ENCODE data around the gene MRI1. TPM values are rescaled to one million over a fixed set of nuclear protein-coding genes. Genes with fewer than 3 reads are reported as not detected.

The MRI1 gene
- total RNA-seq, 1 donor from 2014 or later: 32.6 TPM

DNA sequence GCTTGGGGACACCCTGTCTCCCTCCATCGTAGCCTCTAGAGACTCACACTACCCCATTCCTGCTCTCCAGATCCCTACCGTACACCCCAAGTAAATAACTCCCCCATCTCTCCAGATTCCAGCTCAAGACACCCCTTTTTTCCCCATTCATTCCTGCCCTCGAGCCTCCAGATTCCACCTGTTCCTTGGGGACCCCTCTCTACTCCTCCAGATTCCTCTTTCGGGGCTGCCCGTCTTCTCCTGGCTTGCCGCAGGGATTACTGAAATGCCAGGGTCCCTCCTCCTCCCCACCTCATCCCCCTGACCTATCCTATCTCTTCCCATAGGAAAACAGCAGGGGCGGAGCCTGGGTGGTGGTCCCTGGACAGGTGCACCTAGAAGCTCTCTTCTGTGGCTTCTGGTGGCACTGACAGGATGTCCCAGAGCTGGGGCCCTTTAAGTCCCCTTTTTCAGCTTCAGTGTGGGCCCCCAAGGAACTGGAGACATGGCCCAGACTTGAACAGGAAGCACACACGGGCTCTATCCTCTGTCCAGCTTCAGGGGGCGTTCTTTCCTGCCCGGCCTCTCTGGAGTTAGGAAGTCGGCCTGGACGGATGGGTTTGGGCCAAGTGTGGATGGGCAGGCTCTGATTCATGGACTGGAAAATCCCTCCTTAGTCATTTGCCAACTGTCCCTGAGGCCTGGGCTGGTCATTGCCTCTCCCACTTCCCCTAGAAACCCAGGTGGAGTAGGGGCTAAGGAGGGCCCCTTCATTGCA is 32.2 kb downstream of the MRI1 start:
- no peaks in the 10 kb centered on the region for H3K27me3 ChIP-seq
- DNase-seq: peak; percentile 75
- H3K4me3 ChIP-seq: peak overlapping the region; percentile 79
- TF ChIP-seq, protein P1, sequence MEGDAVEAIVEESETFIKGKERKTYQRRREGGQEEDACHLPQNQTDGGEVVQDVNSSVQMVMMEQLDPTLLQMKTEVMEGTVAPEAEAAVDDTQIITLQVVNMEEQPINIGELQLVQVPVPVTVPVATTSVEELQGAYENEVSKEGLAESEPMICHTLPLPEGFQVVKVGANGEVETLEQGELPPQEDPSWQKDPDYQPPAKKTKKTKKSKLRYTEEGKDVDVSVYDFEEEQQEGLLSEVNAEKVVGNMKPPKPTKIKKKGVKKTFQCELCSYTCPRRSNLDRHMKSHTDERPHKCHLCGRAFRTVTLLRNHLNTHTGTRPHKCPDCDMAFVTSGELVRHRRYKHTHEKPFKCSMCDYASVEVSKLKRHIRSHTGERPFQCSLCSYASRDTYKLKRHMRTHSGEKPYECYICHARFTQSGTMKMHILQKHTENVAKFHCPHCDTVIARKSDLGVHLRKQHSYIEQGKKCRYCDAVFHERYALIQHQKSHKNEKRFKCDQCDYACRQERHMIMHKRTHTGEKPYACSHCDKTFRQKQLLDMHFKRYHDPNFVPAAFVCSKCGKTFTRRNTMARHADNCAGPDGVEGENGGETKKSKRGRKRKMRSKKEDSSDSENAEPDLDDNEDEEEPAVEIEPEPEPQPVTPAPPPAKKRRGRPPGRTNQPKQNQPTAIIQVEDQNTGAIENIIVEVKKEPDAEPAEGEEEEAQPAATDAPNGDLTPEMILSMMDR (IDR thresholded peaks at IDR 0.05): peak; percentile 34
- peak; percentile 27 for ATAC-seq
- peaks cover 23% of the 10 kb centered on the region for H3K4me1 ChIP-seq
- H3K9me3 ChIP-seq: no peaks in the 10 kb centered on the region
- intact Hi-C loops (cut with DNase I): loop anchor here (5.0 kb wide), 1 partner anchor 36 kb away; no protein-coding TSS in a partner anchor
- H3K36me3 ChIP-seq: no peaks in the 10 kb centered on the region
- peak overlapping the region; percentile 88 for H3K27ac ChIP-seq

DNA sequence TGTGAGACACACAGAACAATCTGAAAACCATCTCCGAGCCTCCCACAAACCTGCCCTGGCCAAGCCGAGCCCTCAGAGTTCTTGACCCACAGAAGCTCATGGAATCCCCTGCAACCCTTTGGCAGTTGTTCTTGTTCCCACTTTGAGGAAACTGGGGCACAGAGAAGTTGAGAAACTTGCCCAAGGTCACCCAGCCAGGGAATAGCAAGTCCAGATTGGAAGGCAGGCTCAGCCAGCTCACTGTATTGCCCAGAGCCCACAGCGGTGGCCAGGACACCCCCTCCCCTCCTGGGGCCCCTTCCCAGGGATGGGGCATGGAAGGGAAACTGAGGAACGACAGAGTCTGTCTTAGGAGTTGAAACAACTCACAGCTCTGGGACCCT is 32.7 kb downstream of the MRI1 start:
- TF ChIP-seq, protein P1 (IDR thresholded peaks at IDR 0.05): no peak
- Histone ChIP-seq H3K4me1 (peaks cover 23% of the 10 kb centered on the region), H3K36me3 (no peaks in the 10 kb centered on the region), H3K9me3 (no peaks in the 10 kb centered on the region), H3K4me3 (peak overlapping the region; percentile 79), H3K27ac (peak overlapping the region; percentile 88), H3K27me3 (no peaks in the 10 kb centered on the region)
- DNase-seq (no peak), ATAC-seq (no peak)
- intact Hi-C loops (cut with DNase I): loop anchor here (5.0 kb wide), 1 partner anchor 35 kb away; no protein-coding TSS in a partner anchor

DNA sequence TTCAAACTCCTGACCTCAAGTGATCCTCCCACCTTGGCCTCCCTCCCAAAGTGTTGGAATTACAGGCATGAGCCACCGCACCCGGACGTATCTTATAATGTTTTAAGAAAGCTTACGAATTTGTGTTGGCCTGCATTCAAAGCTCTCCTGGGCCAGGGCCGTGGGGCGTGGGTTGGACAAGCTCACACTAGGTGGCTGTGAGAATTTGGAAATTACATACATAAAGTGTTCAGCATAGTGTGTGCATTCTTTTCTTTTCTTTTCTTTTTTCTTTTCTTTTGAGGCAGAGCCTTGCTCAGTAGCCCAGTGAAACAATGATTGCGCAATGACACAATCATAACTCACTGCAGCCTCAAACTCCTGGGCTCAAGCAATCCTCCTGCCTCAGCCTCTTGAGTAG is 33.5 kb downstream of the MRI1 start:
- H3K9me3 ChIP-seq: no peaks in the 10 kb centered on the region
- ATAC-seq (no peak), DNase-seq (no peak)
- intact Hi-C loops (cut with DNase I): loop anchor here (5.0 kb wide), 1 partner anchor 34 kb away; no protein-coding TSS in a partner anchor
- no peaks in the 10 kb centered on the region for H3K36me3 ChIP-seq
- peak overlapping the region; percentile 88 for H3K27ac ChIP-seq
- TF ChIP-seq, protein P1 (IDR thresholded peaks at IDR 0.05): no peak
- peaks cover 23% of the 10 kb centered on the region for H3K4me1 ChIP-seq
- no peaks in the 10 kb centered on the region for H3K27me3 ChIP-seq
- H3K4me3 ChIP-seq: no peak overlapping the region

DNA sequence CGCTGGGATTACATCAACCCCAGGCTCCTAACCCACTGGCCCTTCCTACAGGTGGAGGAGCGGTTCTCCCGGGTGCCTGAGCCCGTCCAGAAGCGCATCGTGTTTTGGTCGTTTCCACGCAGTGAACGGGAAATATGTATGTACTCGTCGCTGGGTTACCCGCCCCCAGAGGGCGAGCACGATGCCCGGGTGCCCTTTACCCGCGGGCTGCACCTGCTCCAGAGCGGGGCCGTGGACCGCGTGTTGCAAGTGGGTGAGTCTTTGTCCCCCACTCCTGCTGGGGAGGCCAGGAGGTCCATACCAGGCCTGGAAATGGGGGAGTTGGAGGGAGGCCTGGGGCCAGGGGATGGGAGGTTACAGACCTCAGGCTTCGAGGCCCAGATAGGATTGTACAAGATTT is 35.3 kb downstream of the MRI1 start:
- H3K27me3 ChIP-seq: no peaks in the 10 kb centered on the region
- ATAC-seq: no peak
- TF ChIP-seq, protein P1 (IDR thresholded peaks at IDR 0.05): no peak
- intact Hi-C loops (cut with DNase I): loop anchor here (5.0 kb wide), 1 partner anchor 33 kb away; no protein-coding TSS in a partner anchor
- peaks cover 23% of the 10 kb centered on the region for H3K4me1 ChIP-seq
- H3K9me3 ChIP-seq: no peaks in the 10 kb centered on the region
- H3K36me3 ChIP-seq: no peaks in the 10 kb centered on the region
- no peak overlapping the region for H3K27ac ChIP-seq
- DNase-seq: no peak
- no peak overlapping the region for H3K4me3 ChIP-seq

DNA sequence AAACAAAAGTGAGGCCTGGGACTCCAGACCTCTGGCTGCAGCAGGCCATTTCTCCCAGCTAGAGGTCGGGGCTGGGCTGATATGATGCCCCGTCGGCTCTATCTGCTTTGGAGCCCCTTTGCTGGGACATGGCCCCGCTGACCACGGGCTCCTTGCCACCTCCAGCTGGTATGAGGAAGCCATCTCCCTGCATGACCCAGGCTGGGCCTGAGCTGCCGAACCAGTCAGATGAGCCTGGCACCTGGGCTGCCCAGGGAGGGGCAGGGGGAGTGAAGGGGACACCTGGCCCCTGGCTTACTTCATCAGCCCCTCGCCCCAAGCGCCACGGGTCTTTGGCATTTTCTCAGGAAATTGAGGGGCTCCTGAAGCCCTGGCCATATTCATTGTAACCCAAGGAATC is 38.7 kb downstream of the MRI1 start:
- Histone ChIP-seq H3K4me1 (peaks cover 3% of the 10 kb centered on the region), H3K4me3 (no peak overlapping the region), H3K27ac (peak overlapping the region; percentile 36), H3K27me3 (no peaks in the 10 kb centered on the region), H3K9me3 (no peaks in the 10 kb centered on the region), H3K36me3 (no peaks in the 10 kb centered on the region)
- DNase-seq (peak; percentile 79), ATAC-seq (peak; percentile 83)
- TF ChIP-seq, protein P1 (IDR thresholded peaks at IDR 0.05): no peak
- intact Hi-C loops (cut with DNase I): no loop called here

Measured in upper lobe of right lung (tissue), 1 donor.